MM.1S (cell line): ENCODE results near the gene XRCC3.
"Not testable (repeated sequence)": the region's sequence is repeated elsewhere in the genome, so short reads cannot be mapped to it uniquely, and the experiment has no call there.

Experiments
- DNase-seq: peaks from one replicate; pipeline ENCODE4 v3.0.0-alpha.2; 2015
- H2AFZ ChIP-seq: fragments of 300-600 bp; sonication (generic); 2 replicates; pipeline ENCODE4 v1.6.0; 2016; ENCODE audit warnings: antibody characterized with exemption, low read length
- H3F3A ChIP-seq: fragments of 300-600 bp; sonication (generic); 2 replicates; pipeline ENCODE4 v1.6.1; 2016; ENCODE audit warnings: mild to moderate bottlenecking, antibody characterized with exemption, low read length, moderate library complexity, mixed read lengths; ENCODE audit not compliant: insufficient read depth
- H3K27ac ChIP-seq: fragments of 300-600 bp; sonication (generic); 2 replicates; pipeline ENCODE4 v1.5.1; 2016; ENCODE audit warnings: mild to moderate bottlenecking, low read length
- H3K27me3 ChIP-seq: fragments of 300-600 bp; sonication (generic); replicated peaks from 2 replicates; pipeline ENCODE4 v1.6.0; 2016; ENCODE audit warnings: low read length; ENCODE audit not compliant: insufficient read depth
- H3K36me3 ChIP-seq: fragments of 300-600 bp; sonication (generic); replicated peaks from 2 replicates; pipeline ENCODE4 v1.6.1; 2016; ENCODE audit warnings: mild to moderate bottlenecking, low read length, mixed read lengths; ENCODE audit not compliant: insufficient read depth
- H3K4me1 ChIP-seq: fragments of 300-600 bp; sonication (generic); 2 replicates; pipeline ENCODE4 v1.6.1; 2016; ENCODE audit warnings: low read length, mixed read lengths
- H3K4me2 ChIP-seq: fragments of 300-600 bp; sonication (generic); 2 replicates; pipeline ENCODE4 v1.6.0; 2016; ENCODE audit warnings: low read depth, low read length
- H3K4me3 ChIP-seq: fragments of 300-600 bp; sonication (generic); 2 replicates; pipeline ENCODE4 v1.5.1; 2016; ENCODE audit warnings: low read length, mixed read lengths
- H3K79me2 ChIP-seq: fragments of 300-600 bp; sonication (generic); 2 replicates; pipeline ENCODE4 v1.6.1; 2016; ENCODE audit warnings: mixed run types, low read length, mixed read lengths
- H3K9ac ChIP-seq: fragments of 300-600 bp; sonication (generic); 2 replicates; pipeline ENCODE4 v1.6.1; 2016; ENCODE audit warnings: low read length, mixed read lengths
- H3K9me2 ChIP-seq: fragments of 300-600 bp; sonication (generic); replicated peaks from 2 replicates; pipeline ENCODE4 v1.6.1; 2016; ENCODE audit warnings: mild to moderate bottlenecking, low read length, mixed read lengths; ENCODE audit not compliant: insufficient read depth
- H3K9me3 ChIP-seq: fragments of 300-600 bp; sonication (generic); replicated peaks from 2 replicates; pipeline ENCODE4 v1.6.1; 2016; ENCODE audit warnings: mild to moderate bottlenecking, low read length, mixed read lengths; ENCODE audit not compliant: insufficient read depth
- H4K20me1 ChIP-seq: fragments of 300-600 bp; sonication (generic); 2 replicates; pipeline ENCODE4 v1.6.1; 2016; ENCODE audit warnings: mild to moderate bottlenecking, low read length, moderate library complexity, mixed read lengths; ENCODE audit not compliant: insufficient read depth
- EZH2 ChIP-seq: fragments of 300-600 bp; sonication (generic); optimal IDR thresholded peaks from 2 replicates; pipeline ENCODE3; 2017; ENCODE audit warnings: low read depth, mild to moderate bottlenecking, antibody characterized with exemption, low read length, mixed read lengths
- EZH2phosphoT487 ChIP-seq: fragments of 300-600 bp; sonication (generic); IDR thresholded peaks from 2 replicates; pipeline ENCODE4 v1.6.1; 2018; ENCODE audit warnings: antibody characterized with exemption, low read length
- TF ChIP-seq, protein P1 (sequence below): fragments of 300-600 bp; sonication (generic); IDR thresholded peaks from 2 replicates; pipeline ENCODE4 v1.5.1; 2016; ENCODE audit warnings: antibody characterized with exemption, low read length, mixed read lengths

Gene XRCC3

DNA sequence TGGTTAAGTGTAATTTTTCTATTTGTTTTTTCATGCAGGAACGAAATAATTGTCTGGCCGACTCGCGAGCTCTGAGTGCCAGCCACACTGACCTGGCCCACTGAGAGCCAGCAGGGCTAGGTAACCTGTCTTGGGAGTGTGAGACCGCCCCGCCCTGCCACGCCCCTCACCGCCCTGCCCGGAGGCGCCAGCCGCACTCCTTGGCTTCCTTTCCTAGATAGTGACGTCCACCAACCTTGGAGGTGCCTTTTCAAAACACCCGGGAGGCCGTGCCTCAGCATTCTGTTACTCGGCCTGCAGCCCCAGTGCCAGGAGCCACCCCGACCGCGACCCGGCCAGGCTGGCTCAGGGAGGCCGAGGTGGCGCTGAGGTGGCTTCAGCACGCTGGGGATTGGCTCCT is 21.7 kb downstream of the XRCC3 start:
- Histone ChIP-seq H2AFZ (no peak overlapping the region), H4K20me1 (no peaks in the 10 kb centered on the region), H3F3A (no peaks in the 10 kb centered on the region), H3K27me3 (no peaks in the 10 kb centered on the region), H3K4me1 (no peaks in the 10 kb centered on the region), H3K9me2 (no peaks in the 10 kb centered on the region), H3K79me2 (no peaks in the 10 kb centered on the region), H3K36me3 (no peaks in the 10 kb centered on the region), H3K9ac (no peak overlapping the region), H3K4me2 (no peak overlapping the region), H3K9me3 (no peaks in the 10 kb centered on the region), H3K4me3 (no peak overlapping the region), H3K27ac (no peak overlapping the region)
- no peak for DNase-seq
- TF ChIP-seq EZH2 (no peak), EZH2phosphoT487 (no peak)
- TF ChIP-seq, protein P1, sequence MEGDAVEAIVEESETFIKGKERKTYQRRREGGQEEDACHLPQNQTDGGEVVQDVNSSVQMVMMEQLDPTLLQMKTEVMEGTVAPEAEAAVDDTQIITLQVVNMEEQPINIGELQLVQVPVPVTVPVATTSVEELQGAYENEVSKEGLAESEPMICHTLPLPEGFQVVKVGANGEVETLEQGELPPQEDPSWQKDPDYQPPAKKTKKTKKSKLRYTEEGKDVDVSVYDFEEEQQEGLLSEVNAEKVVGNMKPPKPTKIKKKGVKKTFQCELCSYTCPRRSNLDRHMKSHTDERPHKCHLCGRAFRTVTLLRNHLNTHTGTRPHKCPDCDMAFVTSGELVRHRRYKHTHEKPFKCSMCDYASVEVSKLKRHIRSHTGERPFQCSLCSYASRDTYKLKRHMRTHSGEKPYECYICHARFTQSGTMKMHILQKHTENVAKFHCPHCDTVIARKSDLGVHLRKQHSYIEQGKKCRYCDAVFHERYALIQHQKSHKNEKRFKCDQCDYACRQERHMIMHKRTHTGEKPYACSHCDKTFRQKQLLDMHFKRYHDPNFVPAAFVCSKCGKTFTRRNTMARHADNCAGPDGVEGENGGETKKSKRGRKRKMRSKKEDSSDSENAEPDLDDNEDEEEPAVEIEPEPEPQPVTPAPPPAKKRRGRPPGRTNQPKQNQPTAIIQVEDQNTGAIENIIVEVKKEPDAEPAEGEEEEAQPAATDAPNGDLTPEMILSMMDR, result no peak

DNA sequence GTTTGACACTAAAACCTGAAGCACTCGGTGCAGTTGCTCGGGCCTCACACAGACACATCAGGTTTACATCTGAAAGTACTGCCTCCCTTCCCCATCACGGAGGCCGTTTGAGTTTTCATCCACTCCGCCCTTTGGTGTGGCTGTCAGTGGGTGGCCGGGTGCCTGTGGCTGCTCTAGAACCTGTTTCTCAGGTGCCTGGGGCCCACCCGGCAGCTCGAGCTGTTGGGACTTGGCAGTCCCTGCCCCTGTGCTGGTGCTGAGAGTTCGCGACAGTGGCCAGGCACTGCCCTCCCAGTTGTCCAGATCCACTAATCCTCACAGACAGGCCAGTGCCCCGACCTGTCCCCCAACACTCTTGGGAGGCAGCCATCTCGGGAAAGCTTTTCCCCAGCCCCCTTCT is 22.4 kb downstream of the XRCC3 start:
- Histone ChIP-seq H3K9me2 (no peaks in the 10 kb centered on the region), H3F3A (no peaks in the 10 kb centered on the region), H3K9ac (no peak overlapping the region), H4K20me1 (no peaks in the 10 kb centered on the region), H3K79me2 (no peaks in the 10 kb centered on the region), H3K27ac (no peak overlapping the region), H3K4me3 (no peak overlapping the region), H3K27me3 (no peaks in the 10 kb centered on the region), H3K9me3 (no peaks in the 10 kb centered on the region), H3K4me1 (no peaks in the 10 kb centered on the region), H2AFZ (no peak overlapping the region), H3K4me2 (no peak overlapping the region), H3K36me3 (no peaks in the 10 kb centered on the region)
- DNase-seq, result no peak
- TF ChIP-seq, protein P1, result no peak
- TF ChIP-seq EZH2phosphoT487, result no peak
- TF ChIP-seq EZH2, result no peak

DNA sequence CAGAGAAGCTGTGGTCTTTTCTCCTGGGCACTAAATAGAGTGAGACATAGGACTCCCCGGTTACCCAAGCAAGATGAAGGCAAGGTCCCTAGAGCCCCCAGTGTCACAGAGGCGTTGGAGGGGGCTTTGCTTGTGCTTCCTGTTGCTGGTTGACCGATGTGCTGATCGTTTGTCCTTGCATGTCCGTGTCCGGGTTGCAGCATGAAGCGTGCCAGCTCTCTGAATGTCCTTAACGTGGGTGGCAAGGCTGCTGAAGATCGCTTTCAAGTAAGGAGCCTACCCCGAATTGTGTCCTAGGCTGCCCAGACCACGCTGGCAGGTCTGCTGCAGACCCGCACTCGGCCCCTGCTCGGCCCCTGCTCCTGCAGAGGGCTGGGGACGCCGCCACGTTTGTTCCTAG is 23.1 kb downstream of the XRCC3 start:
- H3K79me2 ChIP-seq, result no peaks in the 10 kb centered on the region
- no peaks in the 10 kb centered on the region for H3K9me3 ChIP-seq
- no peaks in the 10 kb centered on the region for H3K36me3 ChIP-seq
- H3K9ac ChIP-seq, result no peak overlapping the region
- H3F3A ChIP-seq, result no peaks in the 10 kb centered on the region
- no peak overlapping the region for H3K4me2 ChIP-seq
- no peaks in the 10 kb centered on the region for H3K9me2 ChIP-seq
- no peak for TF ChIP-seq EZH2phosphoT487
- TF ChIP-seq, protein P1, result no peak
- TF ChIP-seq EZH2, result no peak
- no peaks in the 10 kb centered on the region for H4K20me1 ChIP-seq
- no peaks in the 10 kb centered on the region for H3K4me1 ChIP-seq
- DNase-seq, result no peak
- no peak overlapping the region for H3K27ac ChIP-seq
- no peak overlapping the region for H3K4me3 ChIP-seq
- H3K27me3 ChIP-seq, result no peaks in the 10 kb centered on the region
- H2AFZ ChIP-seq, result no peak overlapping the region

DNA sequence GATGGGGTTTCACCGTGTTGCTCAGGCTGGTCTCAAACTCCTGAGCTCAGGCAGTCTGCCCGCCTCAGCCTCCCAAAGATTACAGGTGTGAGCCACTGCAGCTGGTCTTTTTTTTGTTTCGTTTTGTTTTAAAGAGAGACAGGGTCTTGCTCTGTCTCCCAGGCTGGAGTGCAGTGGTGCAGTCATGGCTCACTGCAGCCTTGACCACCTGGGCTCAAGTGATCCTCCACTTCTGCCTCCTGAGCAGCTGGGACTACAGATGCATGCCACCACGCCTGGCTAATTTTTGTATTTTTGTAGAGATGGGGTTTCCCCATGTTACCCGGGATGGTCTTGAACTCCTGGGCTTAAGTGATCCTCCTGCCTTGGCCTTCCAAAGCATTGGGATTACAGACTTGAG is 23.6 kb downstream of the XRCC3 start:
- not testable (repeated sequence) for H2AFZ ChIP-seq, H3K4me1 ChIP-seq, H3K9ac ChIP-seq, H3K36me3 ChIP-seq, H3K4me3 ChIP-seq, H3K79me2 ChIP-seq, H3K9me2 ChIP-seq, H3K4me2 ChIP-seq, H3F3A ChIP-seq, H4K20me1 ChIP-seq, H3K9me3 ChIP-seq, DNase-seq, H3K27ac ChIP-seq, H3K27me3 ChIP-seq
